CD4-positive, alpha-beta T cell treated with Interleukin-4 for 1 hour (primary cell): ENCODE results near the gene SEL1L2.

Experiments used
- DNase-seq, 2 donors: peaks; one replicate each; pipeline ENCODE4 v3.0.0-alpha.2; 2020 to 2022

SEL1L2 gene

DNA sequence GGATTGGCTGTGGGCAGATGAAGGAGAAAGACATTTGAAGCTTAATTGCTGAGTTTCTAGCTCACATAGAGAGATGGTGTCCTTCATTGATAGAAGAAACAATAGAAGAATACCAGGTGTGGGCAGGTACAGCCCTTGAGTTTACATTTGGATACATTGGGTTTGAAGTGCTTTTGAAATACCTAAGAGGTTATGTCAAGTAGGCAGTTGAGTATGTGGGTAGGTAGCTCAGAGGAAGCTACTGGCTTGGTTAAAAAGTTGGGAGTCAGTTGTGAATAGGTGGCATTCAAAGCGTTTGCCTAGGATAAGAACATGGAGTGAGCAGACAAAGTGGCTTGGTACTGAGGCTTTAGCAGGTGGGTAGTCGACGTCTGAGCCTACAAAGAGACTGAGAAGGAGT lies 180.6 kb downstream of the SEL1L2 start:
- no peak for DNase-seq

DNA sequence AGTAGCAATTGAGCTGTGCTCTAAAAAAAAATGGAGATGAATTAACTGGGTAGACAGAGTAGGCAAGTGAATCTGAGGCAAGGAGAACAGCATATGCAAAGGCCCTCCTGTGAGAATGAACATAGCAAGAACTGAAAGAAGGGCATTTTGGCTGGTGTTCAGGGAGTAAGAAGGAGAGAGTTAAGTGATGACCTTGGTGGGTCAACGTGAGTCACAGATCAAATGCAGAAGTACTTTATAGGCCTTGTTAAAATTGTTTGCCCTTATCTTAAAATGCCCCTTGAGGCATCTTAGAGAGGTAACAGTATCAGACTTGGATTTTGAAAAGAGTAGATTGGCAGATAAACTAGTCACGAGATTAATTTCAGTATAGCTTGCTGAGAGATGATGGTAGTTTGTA lies 181.0 kb downstream of the SEL1L2 start:
- no peak for DNase-seq

DNA sequence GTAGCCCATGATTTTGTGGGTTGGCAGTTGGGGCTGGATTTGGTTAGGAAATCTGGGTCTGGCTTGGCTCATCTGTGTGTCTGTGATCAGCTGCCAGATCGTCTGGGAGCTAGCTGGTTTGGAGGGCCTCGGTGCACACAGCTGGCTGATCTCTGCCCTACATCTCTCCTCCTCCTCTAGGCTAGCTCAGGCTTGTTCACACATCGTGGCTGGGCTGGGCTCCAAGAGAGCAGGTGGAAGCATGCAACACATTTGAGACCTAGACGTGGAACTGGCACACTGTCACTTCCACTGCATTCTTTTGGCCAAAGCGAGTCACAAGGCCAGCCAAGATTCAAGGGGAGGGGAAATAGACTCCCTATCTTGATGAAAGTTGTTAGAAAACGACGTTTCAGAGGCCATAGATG lies 189.7 kb downstream of the SEL1L2 start:
- no peak for DNase-seq

DNA sequence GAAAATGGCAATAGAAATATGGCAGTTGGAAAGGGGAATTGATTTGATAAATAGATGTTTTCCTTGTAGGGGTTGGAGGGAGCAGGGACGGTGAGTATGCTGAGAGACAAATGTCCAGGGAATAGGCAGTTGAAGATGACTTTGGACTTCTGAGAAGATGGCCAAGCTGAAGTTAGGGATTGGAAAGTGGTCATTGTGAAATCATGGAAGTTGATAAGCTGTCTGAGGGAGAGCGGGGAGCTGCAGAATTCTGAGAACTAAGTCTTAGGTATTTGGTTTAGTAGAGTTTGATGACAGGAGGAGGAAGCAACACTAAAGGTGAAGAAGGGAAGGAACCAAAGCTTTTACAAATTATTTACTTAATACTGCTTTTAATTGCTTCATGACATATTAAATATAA lies 190.4 kb downstream of the SEL1L2 start:
- DNase-seq, result no peak
